Measurements from ENCODE around the gene PGK2. TPM values are rescaled to one million over a fixed set of nuclear protein-coding genes. Genes with fewer than 3 reads are reported as not detected.

Gene PGK2
- total RNA-seq, 2 donors from 2014 or later = 12.4 TPM; not detected in 1

- DNase-seq (ENCODE audit: low spot score) = no peak
- no peaks in the 10 kb centered on the region for H3K4me1 ChIP-seq (replicated peaks)
- no peak overlapping the region for H3K27ac ChIP-seq
- intact Hi-C loops (cut with DNase I) = no loop called here
- H3K9me3 ChIP-seq = no peaks in the 10 kb centered on the region
- no peaks in the 10 kb centered on the region for H3K27me3 ChIP-seq (replicated peaks; ENCODE audit: insufficient read depth)
- TF ChIP-seq POLR2A (IDR thresholded peaks at IDR 0.05) (no peak), POLR2AphosphoS5 (IDR thresholded peaks at IDR 0.05) (no peak), CTCF (IDR thresholded peaks at IDR 0.05) (no peak)
- H3K4me3 ChIP-seq = no peak overlapping the region
- WGBS = 72% methylated on average over 2 of the region's 2 CpGs
- no peaks in the 10 kb centered on the region for H3K36me3 ChIP-seq
Measured at GRCh38 chr6:49790341-49790740, 3.3 kb upstream of the PGK2 start.

- no peaks in the 10 kb centered on the region for H3K9me3 ChIP-seq
- no peak for DNase-seq (ENCODE audit: low spot score)
- H3K4me3 ChIP-seq = no peak overlapping the region
- H3K4me1 ChIP-seq (replicated peaks) = no peaks in the 10 kb centered on the region
- H3K36me3 ChIP-seq = no peaks in the 10 kb centered on the region
- H3K27me3 ChIP-seq (replicated peaks; ENCODE audit: insufficient read depth) = no peaks in the 10 kb centered on the region
- no peak for TF ChIP-seq POLR2A (IDR thresholded peaks at IDR 0.05)
- TF ChIP-seq POLR2AphosphoS5 (IDR thresholded peaks at IDR 0.05) = no peak
- TF ChIP-seq CTCF (IDR thresholded peaks at IDR 0.05) = no peak
- intact Hi-C loops (cut with DNase I) = no loop called here
- H3K27ac ChIP-seq = no peak overlapping the region
Measured at GRCh38 chr6:49784272-49784671, 2.8 kb downstream of the PGK2 start.

GRCh38 chr6:49782725-49783124 lies 4.4 kb downstream of the PGK2 start:
- no peak overlapping the region for H3K4me3 ChIP-seq
- intact Hi-C loops (cut with DNase I) = no loop called here
- no peaks in the 10 kb centered on the region for H3K4me1 ChIP-seq (replicated peaks)
- H3K27me3 ChIP-seq (replicated peaks; ENCODE audit: insufficient read depth) = no peaks in the 10 kb centered on the region
- DNase-seq (ENCODE audit: low spot score) = no peak
- no peak overlapping the region for H3K27ac ChIP-seq
- TF ChIP-seq CTCF (IDR thresholded peaks at IDR 0.05) (no peak), POLR2A (IDR thresholded peaks at IDR 0.05) (no peak), POLR2AphosphoS5 (IDR thresholded peaks at IDR 0.05) (no peak)
- WGBS = 96% methylated on average over 7 of the region's 7 CpGs
- no peaks in the 10 kb centered on the region for H3K9me3 ChIP-seq
- no peaks in the 10 kb centered on the region for H3K36me3 ChIP-seq

GRCh38 chr6:49782293-49782692 lies 4.8 kb downstream of the PGK2 start:
- Histone ChIP-seq H3K4me1 (replicated peaks) (no peaks in the 10 kb centered on the region), H3K4me3 (no peak overlapping the region), H3K9me3 (no peaks in the 10 kb centered on the region), H3K27me3 (replicated peaks; ENCODE audit: insufficient read depth) (no peaks in the 10 kb centered on the region), H3K27ac (no peak overlapping the region), H3K36me3 (no peaks in the 10 kb centered on the region)
- no peak for DNase-seq (ENCODE audit: low spot score)
- WGBS = 57% methylated on average over 1 of the region's 1 CpG
- intact Hi-C loops (cut with DNase I) = no loop called here
- TF ChIP-seq POLR2AphosphoS5 (IDR thresholded peaks at IDR 0.05) = no peak
- TF ChIP-seq POLR2A (IDR thresholded peaks at IDR 0.05) = no peak
- TF ChIP-seq CTCF (IDR thresholded peaks at IDR 0.05) = no peak

GRCh38 chr6:49776444-49776843 lies 10.6 kb downstream of the PGK2 start:
- no peak for DNase-seq (ENCODE audit: low spot score)
- Histone ChIP-seq H3K36me3 (no peaks in the 10 kb centered on the region), H3K9me3 (no peaks in the 10 kb centered on the region), H3K4me1 (replicated peaks) (no peaks in the 10 kb centered on the region), H3K4me3 (no peak overlapping the region), H3K27ac (no peak overlapping the region), H3K27me3 (replicated peaks; ENCODE audit: insufficient read depth) (no peaks in the 10 kb centered on the region)
- no peak for TF ChIP-seq POLR2A (IDR thresholded peaks at IDR 0.05)
- TF ChIP-seq POLR2AphosphoS5 (IDR thresholded peaks at IDR 0.05) = no peak
- TF ChIP-seq CTCF (IDR thresholded peaks at IDR 0.05) = no peak
- WGBS = 9% methylated on average over 1 of the region's 1 CpG
- intact Hi-C loops (cut with DNase I) = no loop called here
